ENCODE data around the gene CLEC14A. TPM values are rescaled to one million over a fixed set of nuclear protein-coding genes. Genes with fewer than 3 reads are reported as not detected.
A peak's percentile ranks its signal among the peaks of the same experiment; 100 is the strongest.

Gene CLEC14A
- total RNA-seq, 1 donor from 2014 or later: not detected

GRCh38 chr14:38211255-38211735 is 44.6 kb downstream of the CLEC14A start:
- no peak overlapping the region for H3K27ac ChIP-seq
- H4K20me1 ChIP-seq (ENCODE audit: low read depth): no peaks in the 10 kb centered on the region
- H3F3A ChIP-seq (ENCODE audit: low read depth): peaks cover 9% of the 10 kb centered on the region
- peaks cover 12% of the 10 kb centered on the region for H3K4me1 ChIP-seq
- H3K27me3 ChIP-seq: peaks cover 85% of the 10 kb centered on the region
- peak overlapping the region; percentile 40 for H3K4me3 ChIP-seq
- no peaks in the 10 kb centered on the region for H3K79me2 ChIP-seq (ENCODE audit: low read depth)
- peak; percentile 39 for DNase-seq (ENCODE audit: low spot score)
- Mint-ChIP-seq H3K4me1 (peaks cover 21% of the 10 kb centered on the region), H3K27me3 (ENCODE audit: insufficient read depth, low read depth) (peaks cover 61% of the 10 kb centered on the region), H3K27ac (no peak overlapping the region), H3K36me3 (peaks cover 2% of the 10 kb centered on the region), H3K9me3 (peaks cover 25% of the 10 kb centered on the region), H3K4me3 (peak overlapping the region; percentile 60)
- H3K9me3 ChIP-seq (ENCODE audit: low read depth): no peaks in the 10 kb centered on the region
- TF ChIP-seq CTCF (IDR thresholded peaks at IDR 0.05): no peak
- peak; percentile 92 for TF ChIP-seq EZH2phosphoT487 (IDR thresholded peaks at IDR 0.05)
- TF ChIP-seq EZH2 (IDR thresholded peaks at IDR 0.05): peak; percentile 98
- H2AFZ ChIP-seq (replicated peaks): peak overlapping the region; percentile 77
- H3K9ac ChIP-seq: no peak overlapping the region
- peak overlapping the region; percentile 74 for H3K4me2 ChIP-seq
- H3K36me3 ChIP-seq: no peaks in the 10 kb centered on the region

- peaks cover 2% of the 10 kb centered on the region for H3K36me3 Mint-ChIP-seq
- H3K27me3 ChIP-seq: peaks cover 91% of the 10 kb centered on the region
- H3K4me2 ChIP-seq: peak overlapping the region; percentile 74
- H3K27ac Mint-ChIP-seq: no peak overlapping the region
- H3K4me3 ChIP-seq: peak overlapping the region; percentile 40
- H3K9ac ChIP-seq: no peak overlapping the region
- DNase-seq (ENCODE audit: low spot score): peak; percentile 69
- peaks cover 12% of the 10 kb centered on the region for H3K4me1 ChIP-seq
- H3F3A ChIP-seq (ENCODE audit: low read depth): peaks cover 9% of the 10 kb centered on the region
- TF ChIP-seq CTCF (IDR thresholded peaks at IDR 0.05) (peak; percentile 42), EZH2 (IDR thresholded peaks at IDR 0.05) (no peak), EZH2phosphoT487 (IDR thresholded peaks at IDR 0.05) (no peak)
- H3K36me3 ChIP-seq: no peaks in the 10 kb centered on the region
- no peaks in the 10 kb centered on the region for H3K79me2 ChIP-seq (ENCODE audit: low read depth)
- H3K27me3 Mint-ChIP-seq (ENCODE audit: insufficient read depth, low read depth): peaks cover 61% of the 10 kb centered on the region
- H4K20me1 ChIP-seq (ENCODE audit: low read depth): no peaks in the 10 kb centered on the region
- peak overlapping the region; percentile 60 for H3K4me3 Mint-ChIP-seq
- no peak overlapping the region for H3K27ac ChIP-seq
- peaks cover 28% of the 10 kb centered on the region for H3K9me3 Mint-ChIP-seq
- H3K9me3 ChIP-seq (ENCODE audit: low read depth): no peaks in the 10 kb centered on the region
- peak overlapping the region; percentile 77 for H2AFZ ChIP-seq (replicated peaks)
- peaks cover 21% of the 10 kb centered on the region for H3K4me1 Mint-ChIP-seq
These were observed 45.2 kb downstream of the CLEC14A start for GRCh38 chr14:38210587-38211216.

GRCh38 chr14:38209572-38210557 is 46.0 kb downstream of the CLEC14A start:
- Mint-ChIP-seq H3K4me3 (peak overlapping the region; percentile 80), H3K36me3 (peaks cover 2% of the 10 kb centered on the region), H3K9me3 (peaks cover 30% of the 10 kb centered on the region), H3K4me1 (peaks cover 21% of the 10 kb centered on the region), H3K27ac (no peak overlapping the region), H3K27me3 (ENCODE audit: insufficient read depth, low read depth) (peaks cover 66% of the 10 kb centered on the region)
- Histone ChIP-seq H3K27ac (no peak overlapping the region), H3K4me1 (peaks cover 12% of the 10 kb centered on the region), H3K9me3 (ENCODE audit: low read depth) (no peaks in the 10 kb centered on the region), H3F3A (ENCODE audit: low read depth) (peaks cover 9% of the 10 kb centered on the region), H3K27me3 (peaks cover 99% of the 10 kb centered on the region), H2AFZ (replicated peaks) (peak overlapping the region; percentile 23), H3K4me2 (peak overlapping the region; percentile 85), H3K4me3 (peak overlapping the region; percentile 51), H4K20me1 (ENCODE audit: low read depth) (no peaks in the 10 kb centered on the region), H3K9ac (no peak overlapping the region), H3K79me2 (ENCODE audit: low read depth) (no peaks in the 10 kb centered on the region), H3K36me3 (no peaks in the 10 kb centered on the region)
- DNase-seq (ENCODE audit: low spot score): no peak
- TF ChIP-seq EZH2phosphoT487 (IDR thresholded peaks at IDR 0.05): no peak
- TF ChIP-seq CTCF (IDR thresholded peaks at IDR 0.05): no peak

All from neural progenitor cell (in vitro differentiated cells).